Retinal pigment epithelial cell (primary cell): ENCODE results near the gene ANKRD13A.
A peak's percentile ranks its signal among the peaks of the same experiment; 100 is the strongest.
"Not testable (repeated sequence)": the region's sequence is repeated elsewhere in the genome, so short reads cannot be mapped to it uniquely, and the experiment has no call there.

Experiments used
- DNase-seq: peaks from one replicate; pipeline ENCODE4 v3.0.0-alpha.2; 2010; ENCODE audit warnings: low read depth
- H3K4me3 ChIP-seq: 2 replicates; pipeline ENCODE4 v1.5.1; 2011; ENCODE audit warnings: mild to moderate bottlenecking, low read length, control low read depth, moderate library complexity
- TF ChIP-seq, protein P1 (sequence below): conservative IDR thresholded peaks from 2 replicates; pipeline ENCODE4 v1.5.1; 2011; ENCODE audit warnings: low read depth, low read length, control low read depth, inconsistent platforms

Gene ANKRD13A

DNA sequence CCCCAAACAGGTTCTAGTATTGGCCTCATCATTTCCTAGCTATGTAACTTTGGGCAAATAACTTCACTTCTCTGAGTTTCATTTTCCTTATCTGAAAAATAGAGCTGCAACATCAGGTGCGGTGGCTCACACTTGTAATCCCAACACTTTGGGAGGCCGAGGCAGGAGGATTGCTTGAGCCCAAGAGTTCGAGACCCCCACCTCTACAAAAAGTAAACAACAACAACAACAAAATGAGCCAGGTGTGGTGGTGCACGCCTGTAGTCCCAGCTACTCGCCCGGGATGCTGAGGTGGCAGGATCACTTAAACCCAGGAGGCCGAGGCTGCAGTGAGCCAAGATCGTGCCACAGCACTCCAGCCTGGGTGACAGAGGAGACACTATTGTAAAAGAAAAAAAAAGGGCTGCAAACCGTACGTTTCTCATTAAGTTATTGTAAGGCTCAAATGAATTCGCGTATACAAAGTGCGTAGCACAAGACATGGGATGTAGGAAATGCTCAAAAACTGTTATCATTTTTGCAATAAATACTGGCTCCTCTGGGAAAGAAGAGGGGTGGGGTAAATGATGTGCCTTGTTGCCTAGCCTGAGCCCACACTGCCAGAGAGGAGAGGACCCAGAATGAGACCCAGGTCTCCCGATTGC is 48.2 kb downstream of the ANKRD13A start:
- no peak for DNase-seq
- H3K4me3 ChIP-seq: peak overlapping the region; percentile 82
- TF ChIP-seq, protein P1, sequence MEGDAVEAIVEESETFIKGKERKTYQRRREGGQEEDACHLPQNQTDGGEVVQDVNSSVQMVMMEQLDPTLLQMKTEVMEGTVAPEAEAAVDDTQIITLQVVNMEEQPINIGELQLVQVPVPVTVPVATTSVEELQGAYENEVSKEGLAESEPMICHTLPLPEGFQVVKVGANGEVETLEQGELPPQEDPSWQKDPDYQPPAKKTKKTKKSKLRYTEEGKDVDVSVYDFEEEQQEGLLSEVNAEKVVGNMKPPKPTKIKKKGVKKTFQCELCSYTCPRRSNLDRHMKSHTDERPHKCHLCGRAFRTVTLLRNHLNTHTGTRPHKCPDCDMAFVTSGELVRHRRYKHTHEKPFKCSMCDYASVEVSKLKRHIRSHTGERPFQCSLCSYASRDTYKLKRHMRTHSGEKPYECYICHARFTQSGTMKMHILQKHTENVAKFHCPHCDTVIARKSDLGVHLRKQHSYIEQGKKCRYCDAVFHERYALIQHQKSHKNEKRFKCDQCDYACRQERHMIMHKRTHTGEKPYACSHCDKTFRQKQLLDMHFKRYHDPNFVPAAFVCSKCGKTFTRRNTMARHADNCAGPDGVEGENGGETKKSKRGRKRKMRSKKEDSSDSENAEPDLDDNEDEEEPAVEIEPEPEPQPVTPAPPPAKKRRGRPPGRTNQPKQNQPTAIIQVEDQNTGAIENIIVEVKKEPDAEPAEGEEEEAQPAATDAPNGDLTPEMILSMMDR: no peak

GRCh38 chr12:110048242-110049027 is 49.2 kb downstream of the ANKRD13A start, which contains the start of gene C12orf76:
Gene C12orf76 (minus strand): TSS chr12:110048522. CDS start chr12:110048495, 27 bp downstream.
- peak within 1 kb of the TSS; percentile 82 for H3K4me3 ChIP-seq
- DNase-seq: peak; percentile 80
- TF ChIP-seq, protein P1: no peak

DNA sequence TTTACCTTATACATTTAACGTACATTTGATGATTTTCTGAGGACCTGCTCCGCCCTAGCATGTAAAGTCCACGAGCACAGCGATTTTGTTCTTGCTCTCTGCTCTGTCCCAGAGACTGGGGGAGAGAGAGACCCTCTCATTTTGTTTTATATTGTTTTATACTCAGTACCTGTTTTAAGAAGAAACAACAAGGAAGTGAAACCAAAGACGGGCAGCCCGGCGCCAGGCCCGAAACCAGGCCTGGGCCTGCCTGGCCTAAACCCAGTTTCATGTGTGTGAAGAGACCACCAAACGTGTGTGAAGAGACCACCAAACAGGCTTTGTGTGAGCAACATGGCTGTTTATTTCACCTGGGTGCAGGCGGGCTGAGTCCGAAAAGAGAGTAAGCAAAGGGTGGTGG is 49.8 kb downstream of the ANKRD13A start:
- H3K4me3 ChIP-seq: peak overlapping the region; percentile 82
- DNase-seq: not testable (repeated sequence)

- H3K4me3 ChIP-seq, DNase-seq: not testable (repeated sequence)
These were observed 50.4 kb downstream of the ANKRD13A start for GRCh38 chr12:110049666-110050065.

DNA sequence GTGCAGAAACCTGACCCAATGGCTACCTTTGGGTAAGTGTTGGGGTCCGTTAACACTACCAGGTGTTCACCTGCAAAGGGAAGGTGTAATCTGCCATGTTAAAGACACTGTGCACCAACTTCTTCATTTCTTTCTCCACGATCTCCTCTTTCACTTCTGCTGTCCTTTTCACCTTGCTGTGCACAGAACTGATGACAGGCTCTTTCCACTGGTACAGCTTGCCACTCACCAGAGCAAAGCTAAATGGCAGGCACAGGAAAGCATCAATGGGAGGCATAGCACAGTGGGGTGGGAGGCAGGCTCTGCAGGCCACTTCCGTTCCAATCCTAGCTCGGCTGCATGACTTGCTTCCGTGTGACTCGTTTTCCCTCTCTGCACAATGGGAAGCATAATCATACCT is 51.7 kb downstream of the ANKRD13A start:
- TF ChIP-seq, protein P1: no peak
- no peak for DNase-seq
- no peak overlapping the region for H3K4me3 ChIP-seq

DNA sequence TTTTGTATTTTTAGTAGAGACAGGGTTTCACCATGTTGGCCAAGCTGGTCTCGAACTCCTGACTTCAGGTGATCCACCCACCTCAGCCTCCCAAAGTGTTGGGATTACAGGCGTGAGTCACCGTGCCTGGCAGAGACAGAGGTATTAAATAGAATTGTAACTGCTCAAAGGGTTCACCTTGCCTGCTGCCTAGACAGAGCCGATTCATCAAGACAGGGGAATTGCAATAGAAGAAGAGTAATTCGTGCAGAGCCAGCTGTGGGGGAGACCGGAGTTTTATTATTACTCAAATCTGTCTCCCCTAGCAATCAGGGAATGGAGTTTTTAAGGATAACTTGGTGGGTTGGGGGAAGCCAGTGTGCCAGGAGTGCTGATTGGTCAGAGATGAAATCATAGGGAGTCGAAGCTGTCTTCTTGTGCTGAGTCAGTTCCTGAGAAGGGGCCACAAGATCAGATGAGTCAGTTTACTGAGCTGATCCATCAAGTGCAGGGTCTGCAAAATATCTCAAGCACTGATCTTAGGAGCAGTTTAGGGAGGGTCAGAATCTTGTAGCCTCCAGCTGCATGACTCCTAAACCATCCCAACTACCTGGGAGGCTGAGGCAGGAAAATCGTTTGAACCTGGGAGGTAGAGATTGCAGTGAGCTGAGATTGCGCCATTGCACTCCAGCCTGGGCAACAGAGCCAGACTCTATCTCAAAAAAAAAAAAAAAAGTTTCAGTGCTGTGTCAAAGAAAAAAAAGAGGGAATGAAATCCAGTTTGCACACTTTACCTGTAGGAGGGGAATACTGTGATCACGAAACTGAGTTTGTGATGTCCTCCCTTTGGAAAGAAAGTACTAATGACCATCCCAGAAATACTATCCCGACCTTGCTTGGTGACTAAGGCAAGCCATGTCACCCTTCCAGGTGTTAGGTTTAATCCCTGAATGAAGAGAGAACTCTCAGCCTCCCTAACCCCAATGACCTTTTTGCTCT is 56.4 kb downstream of the ANKRD13A start:
- DNase-seq: peak; percentile 67
- H3K4me3 ChIP-seq: not testable (repeated sequence)

- not testable (repeated sequence) for H3K4me3 ChIP-seq, DNase-seq
These were observed 57.4 kb downstream of the ANKRD13A start for GRCh38 chr12:110056643-110057042.

- TF ChIP-seq, protein P1: no peak
- no peak for DNase-seq
- no peak overlapping the region for H3K4me3 ChIP-seq
These were observed 59.8 kb downstream of the ANKRD13A start for GRCh38 chr12:110058875-110059615.
